DOHH2 (cell line): ENCODE measurements around the gene OARD1.
"Not testable (repeated sequence)": the region's sequence is repeated elsewhere in the genome, so short reads cannot be mapped to it uniquely, and the experiment has no call there.

Source experiments
- H3F3A ChIP-seq: fragments of 200-600 bp; sonication (generic), shearing (Covaris generic); 2 replicates; pipeline ENCODE4 v1.6.0; 2016; ENCODE audit warnings: antibody characterized with exemption, mild to moderate bottlenecking; ENCODE audit not compliant: control insufficient read depth, insufficient read depth
- H3K27ac ChIP-seq: fragments of 200-600 bp; sonication (generic); 2 replicates; pipeline ENCODE4 v1.5.1; 2014; ENCODE audit warnings: low read depth, mild to moderate bottlenecking, low read length, moderate library complexity
- H3K27me3 ChIP-seq: fragments of 200-600 bp; sonication (generic); 2 replicates; pipeline ENCODE4 v1.6.1; 2014; ENCODE audit warnings: mild to moderate bottlenecking, low read length, mixed read lengths; ENCODE audit not compliant: control insufficient read depth
- H3K36me3 ChIP-seq: fragments of 200-600 bp; sonication (generic); 2 replicates; pipeline ENCODE4 v1.6.1; 2014; ENCODE audit warnings: mild to moderate bottlenecking, low read length, moderate library complexity, mixed read lengths; ENCODE audit not compliant: control insufficient read depth
- H3K4me1 ChIP-seq: fragments of 200-600 bp; sonication (generic); 2 replicates; pipeline ENCODE4 v1.6.1; 2014; ENCODE audit warnings: mild to moderate bottlenecking, low read length, mixed read lengths; ENCODE audit not compliant: control insufficient read depth
- H3K4me2 ChIP-seq: fragments of 200-600 bp; sonication (generic); 2 replicates; pipeline ENCODE4 v1.6.0; 2014; ENCODE audit warnings: mild to moderate bottlenecking, low read length, moderate library complexity
- H3K4me3 ChIP-seq: fragments of 200-600 bp; sonication (generic); 2 replicates; pipeline ENCODE4 v1.5.1; 2014; ENCODE audit warnings: mild to moderate bottlenecking, low read length, mixed read lengths
- H3K79me2 ChIP-seq: fragments of 200-600 bp; sonication (generic); 2 replicates; pipeline ENCODE4 v1.6.1; 2014; ENCODE audit warnings: mild to moderate bottlenecking, low read length, mixed read lengths; ENCODE audit not compliant: control insufficient read depth
- H3K9me2 ChIP-seq: fragments of 200-600 bp; sonication (generic); replicated peaks from 2 replicates; pipeline ENCODE4 v1.6.1; 2014; ENCODE audit warnings: mild to moderate bottlenecking, low read length, mixed read lengths; ENCODE audit not compliant: control insufficient read depth
- H3K9me3 ChIP-seq: fragments of 200-600 bp; sonication (generic); 2 replicates; pipeline ENCODE4 v1.6.1; 2014; ENCODE audit warnings: antibody characterized with exemption, low read length, mixed read lengths; ENCODE audit not compliant: control insufficient read depth, insufficient read depth
- H4K20me1 ChIP-seq: fragments of 200-600 bp; sonication (generic); 2 replicates; pipeline ENCODE4 v1.6.0; 2014; ENCODE audit warnings: low read depth, mild to moderate bottlenecking, antibody characterized with exemption, low read length, moderate library complexity; ENCODE audit not compliant: control insufficient read depth, insufficient read depth
- CTCF ChIP-seq: fragments of 200-600 bp; sonication (generic); IDR thresholded peaks from one replicate; pipeline ENCODE4 v1.5.1; 2014; ENCODE audit warnings: antibody characterized with exemption, mild to moderate bottlenecking, low read depth, low read length; ENCODE audit not compliant: poor library complexity, severe bottlenecking
- EZH2phosphoT487 ChIP-seq: fragments of 200-600 bp; sonication (generic); IDR thresholded peaks from 2 replicates; pipeline ENCODE4 v1.6.1; 2017; ENCODE audit warnings: borderline replicate concordance, mild to moderate bottlenecking, antibody characterized with exemption, low read length, moderate library complexity, mixed read lengths

Gene OARD1

DNA sequence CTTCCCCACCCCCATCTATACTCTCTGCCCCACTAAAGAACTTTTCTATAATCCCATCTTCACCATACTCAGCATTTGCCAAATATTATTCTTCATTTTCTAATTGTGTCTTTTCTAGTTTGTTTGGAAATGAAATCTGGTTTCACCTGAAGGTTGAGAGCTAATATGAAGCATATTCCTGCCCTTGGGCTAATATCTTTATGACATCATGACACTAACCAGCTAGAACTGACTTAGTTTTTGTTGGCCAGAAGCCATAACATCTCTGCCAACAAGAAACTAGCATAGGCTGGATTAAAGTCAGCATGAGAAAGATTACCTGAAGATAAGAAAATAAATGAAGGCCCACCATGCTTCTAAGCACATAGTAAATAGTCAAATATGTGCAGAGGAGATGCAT, 49.9 kb downstream of the OARD1 start:
- Histone ChIP-seq H4K20me1 (no peaks in the 10 kb centered on the region), H3K4me3 (no peak overlapping the region), H3K27me3 (no peaks in the 10 kb centered on the region), H3K79me2 (no peaks in the 10 kb centered on the region), H3K4me2 (no peak overlapping the region), H3F3A (no peaks in the 10 kb centered on the region), H3K36me3 (no peaks in the 10 kb centered on the region), H3K27ac (no peak overlapping the region), H3K4me1 (peaks cover 8% of the 10 kb centered on the region), H3K9me2 (no peaks in the 10 kb centered on the region), H3K9me3 (no peaks in the 10 kb centered on the region)
- no peak for TF ChIP-seq EZH2phosphoT487
- TF ChIP-seq CTCF, result no peak

DNA sequence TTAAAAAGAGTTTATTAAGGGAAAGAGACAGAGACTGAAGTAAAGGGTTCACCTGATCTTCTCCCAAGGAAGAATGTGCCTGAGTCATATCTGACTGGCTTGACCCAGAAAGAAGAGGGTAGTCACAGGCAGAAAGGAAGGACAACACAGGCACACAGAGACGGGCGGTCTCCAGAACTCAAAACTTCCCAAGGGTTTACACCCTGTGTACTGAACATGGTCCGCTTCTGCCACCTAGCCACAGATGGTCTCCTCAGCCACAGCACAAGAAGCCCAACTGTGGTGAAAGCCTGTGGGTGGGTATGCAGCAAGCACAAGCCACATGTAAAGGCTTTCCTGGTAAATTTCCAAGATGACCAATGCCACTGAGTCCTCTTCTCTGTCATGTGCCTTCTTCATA, 50.3 kb downstream of the OARD1 start:
- no peaks in the 10 kb centered on the region for H3K27me3 ChIP-seq
- H3K4me2 ChIP-seq, result no peak overlapping the region
- H3K9me3 ChIP-seq, result no peaks in the 10 kb centered on the region
- H3K27ac ChIP-seq, result no peak overlapping the region
- no peaks in the 10 kb centered on the region for H3K79me2 ChIP-seq
- no peaks in the 10 kb centered on the region for H3F3A ChIP-seq
- H3K4me1 ChIP-seq, result peaks cover 3% of the 10 kb centered on the region
- TF ChIP-seq EZH2phosphoT487 (no peak), CTCF (no peak)
- H4K20me1 ChIP-seq, result no peaks in the 10 kb centered on the region
- no peaks in the 10 kb centered on the region for H3K36me3 ChIP-seq
- H3K9me2 ChIP-seq, result no peaks in the 10 kb centered on the region
- H3K4me3 ChIP-seq, result no peak overlapping the region

DNA sequence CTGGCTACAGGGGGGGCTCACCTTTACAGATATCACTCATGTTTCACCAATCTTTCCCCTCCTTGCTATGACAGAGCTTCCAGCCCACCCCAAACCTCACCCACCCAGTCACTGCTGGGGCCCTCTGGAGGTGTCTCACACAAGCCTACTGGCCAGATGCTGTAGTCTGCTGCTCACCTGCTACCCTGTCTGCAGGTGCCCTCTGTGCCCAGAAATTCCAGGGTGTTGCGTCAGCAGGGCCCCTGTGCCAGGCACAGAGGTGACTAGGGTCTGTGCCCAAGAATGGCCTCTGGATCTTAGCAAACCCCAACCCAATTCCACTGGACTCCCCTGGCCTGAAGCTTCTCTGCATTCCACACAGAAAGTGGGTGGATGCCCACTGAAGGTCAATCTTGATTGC, 54.5 kb downstream of the OARD1 start:
- Histone ChIP-seq H3K4me2 (no peak overlapping the region), H4K20me1 (no peaks in the 10 kb centered on the region), H3K4me3 (no peak overlapping the region), H3K27me3 (no peaks in the 10 kb centered on the region), H3K9me3 (no peaks in the 10 kb centered on the region), H3K79me2 (no peaks in the 10 kb centered on the region), H3K36me3 (no peaks in the 10 kb centered on the region), H3F3A (no peaks in the 10 kb centered on the region), H3K27ac (no peak overlapping the region), H3K4me1 (no peaks in the 10 kb centered on the region), H3K9me2 (no peaks in the 10 kb centered on the region)
- TF ChIP-seq CTCF, result no peak
- TF ChIP-seq EZH2phosphoT487, result no peak

DNA sequence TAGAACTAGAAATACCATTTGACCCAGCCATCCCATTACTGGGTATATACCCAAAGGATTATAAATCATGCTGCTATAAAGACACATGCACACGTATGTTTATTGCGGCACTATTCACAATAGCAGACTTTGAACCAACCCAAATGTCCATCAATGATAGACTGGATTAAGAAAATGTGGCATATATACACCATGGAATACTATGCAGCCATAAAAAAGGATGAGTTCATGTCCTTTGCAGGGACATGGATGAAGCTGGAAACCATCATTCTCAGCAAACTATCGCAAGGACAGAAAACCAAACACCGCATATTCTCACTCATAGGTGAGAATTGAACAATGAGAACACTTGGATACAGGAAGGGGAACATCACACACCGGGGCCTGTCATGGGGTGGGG, 56.3 kb downstream of the OARD1 start:
- H3K79me2 ChIP-seq, H3K9me2 ChIP-seq, H3K36me3 ChIP-seq, H3K4me1 ChIP-seq, H3F3A ChIP-seq, H3K4me3 ChIP-seq, H3K27ac ChIP-seq, H3K27me3 ChIP-seq, H4K20me1 ChIP-seq, H3K9me3 ChIP-seq, H3K4me2 ChIP-seq: not testable (repeated sequence)
